ENCODE measurements around the gene GZMM. TPM values are rescaled to one million over a fixed set of nuclear protein-coding genes. Genes with fewer than 3 reads are reported as not detected.

The GZMM gene
- total and polyA plus RNA-seq, 9 donors, result 0.15 to 0.56 (median 0.25) TPM; not detected in 1

Other genes with a start within 250 kb of the GZMM start
- 17.2 TPM for gene MIER2, start 199.3 kb upstream of the GZMM start, total RNA-seq
- 10 to 100 TPM; 21.3 to 33.5 (median 28.9) TPM for gene MIER2, start 199.3 kb upstream of the GZMM start, polyA plus RNA-seq (ENCODE audit: insufficient read depth in 1 of 8, insufficient read length in 8 of 8, low replicate concordance in 1 of 8)
- gene C2CD4C, start 134.9 kb upstream of the GZMM start, total RNA-seq, result 1.2 TPM
- 1 to 10 TPM; 1.2 to 1.9 (median 1.3) TPM for gene C2CD4C, start 134.9 kb upstream of the GZMM start, polyA plus RNA-seq (ENCODE audit: insufficient read depth in 1 of 8, insufficient read length in 8 of 8, low replicate concordance in 1 of 8)
- 13.9 TPM for gene SHC2, start 83.0 kb upstream of the GZMM start, total RNA-seq
- gene SHC2, start 83.0 kb upstream of the GZMM start, polyA plus RNA-seq (ENCODE audit: insufficient read depth in 1 of 8, insufficient read length in 8 of 8, low replicate concordance in 1 of 8), result 10 to 100 TPM; 22.3 to 46.6 (median 31.6) TPM
- gene MADCAM1, start 47.6 kb upstream of the GZMM start, total RNA-seq, result 4.0 TPM
- 10 to 100 TPM in 5 of 8 donors, 1 to 10 TPM in 3; 5.1 to 15.7 (median 10.7) TPM for gene MADCAM1, start 47.6 kb upstream of the GZMM start, polyA plus RNA-seq (ENCODE audit: insufficient read depth in 1 of 8, insufficient read length in 8 of 8, low replicate concordance in 1 of 8)
- gene TPGS1, start 36.6 kb upstream of the GZMM start, total RNA-seq, result 15.1 TPM
- gene TPGS1, start 36.6 kb upstream of the GZMM start, polyA plus RNA-seq (ENCODE audit: insufficient read depth in 1 of 8, insufficient read length in 8 of 8, low replicate concordance in 1 of 8), result 10 to 100 TPM in 6 of 8 donors, 1 to 10 TPM in 2; 8.6 to 12.7 (median 11.8) TPM
- gene CDC34, start 12.3 kb upstream of the GZMM start, total RNA-seq, result 80.2 TPM
- 10 to 100 TPM; 74.9 to 86.6 (median 80.2) TPM for gene CDC34, start 12.3 kb upstream of the GZMM start, polyA plus RNA-seq (ENCODE audit: insufficient read depth in 1 of 8, insufficient read length in 8 of 8, low replicate concordance in 1 of 8)
- gene BSG, start 28.5 kb downstream of the GZMM start, total RNA-seq, result 160 TPM
- 100 to 1,000 TPM; 197 to 260 (median 229) TPM for gene BSG, start 28.5 kb downstream of the GZMM start, polyA plus RNA-seq (ENCODE audit: insufficient read depth in 1 of 8, insufficient read length in 8 of 8, low replicate concordance in 1 of 8)
- 0.13 TPM for gene HCN2, start 45.8 kb downstream of the GZMM start, total RNA-seq
- gene HCN2, start 45.8 kb downstream of the GZMM start, polyA plus RNA-seq (ENCODE audit: insufficient read depth in 1 of 8, insufficient read length in 8 of 8, low replicate concordance in 1 of 8), result under 1 TPM; 0.16 to 0.46 (median 0.31) TPM
- 28.6 TPM for gene POLRMT, start 89.5 kb downstream of the GZMM start, total RNA-seq
- 10 to 100 TPM; 30.0 to 42.7 (median 34.4) TPM for gene POLRMT, start 89.5 kb downstream of the GZMM start, polyA plus RNA-seq (ENCODE audit: insufficient read depth in 1 of 8, insufficient read length in 8 of 8, low replicate concordance in 1 of 8)
- gene FGF22, start 95.8 kb downstream of the GZMM start, total RNA-seq, result 0.04 TPM
- under 1 TPM; 0.07 to 0.38 (median 0.15) TPM for gene FGF22, start 95.8 kb downstream of the GZMM start, polyA plus RNA-seq (ENCODE audit: insufficient read depth in 1 of 8, insufficient read length in 8 of 8, low replicate concordance in 1 of 8)
- 13.2 TPM for gene RNF126, start 119.2 kb downstream of the GZMM start, total RNA-seq
- 10 to 100 TPM; 22.2 to 36.0 (median 30.4) TPM for gene RNF126, start 119.2 kb downstream of the GZMM start, polyA plus RNA-seq (ENCODE audit: insufficient read depth in 1 of 8, insufficient read length in 8 of 8, low replicate concordance in 1 of 8)
- gene FSTL3, start 132.3 kb downstream of the GZMM start, total RNA-seq, result 21.2 TPM
- gene FSTL3, start 132.3 kb downstream of the GZMM start, polyA plus RNA-seq (ENCODE audit: insufficient read depth in 1 of 8, insufficient read length in 8 of 8, low replicate concordance in 1 of 8), result 10 to 100 TPM; 14.5 to 24.3 (median 18.2) TPM
- gene PRSS57, start 151.4 kb downstream of the GZMM start, total RNA-seq, result 0.04 TPM
- 1 to 10 TPM in 1 of 8 donors, under 1 TPM in 6, not detected in 1; 0.16 to 1.2 (median 0.31) TPM for gene PRSS57, start 151.4 kb downstream of the GZMM start, polyA plus RNA-seq (ENCODE audit: insufficient read depth in 1 of 8, insufficient read length in 8 of 8, low replicate concordance in 1 of 8)
- gene PALM, start 164.9 kb downstream of the GZMM start, total RNA-seq, result 23.7 TPM
- gene PALM, start 164.9 kb downstream of the GZMM start, polyA plus RNA-seq (ENCODE audit: insufficient read depth in 1 of 8, insufficient read length in 8 of 8, low replicate concordance in 1 of 8), result 10 to 100 TPM; 23.9 to 56.7 (median 39.0) TPM
- gene MISP, start 207.1 kb downstream of the GZMM start, total RNA-seq, result 0.09 TPM
- 10 to 100 TPM in 1 of 8 donors, 1 to 10 TPM in 1, under 1 TPM in 5, not detected in 1; 0.14 to 11.6 (median 0.18) TPM for gene MISP, start 207.1 kb downstream of the GZMM start, polyA plus RNA-seq (ENCODE audit: insufficient read depth in 1 of 8, insufficient read length in 8 of 8, low replicate concordance in 1 of 8)